H1 (cell line): ENCODE results near the gene ACOT6. TPM values are rescaled to one million over a fixed set of nuclear protein-coding genes. Genes with fewer than 3 reads are reported as not detected.

Source experiments
- CTCF ChIA-PET: fragments of 300-600 bp; sonication (Branson Sonifier 250); formaldehyde crosslinking; loops from one replicate; lab custom pipeline; 2021; ENCODE audit not compliant: partially characterized antibody; lab: Charles Lee
- POLR2A ChIA-PET: fragments of 300-600 bp; sonication (Branson Sonifier 250); formaldehyde crosslinking; loops from one replicate; lab custom pipeline; 2021; ENCODE audit warnings: inconsistent platforms; ENCODE audit not compliant: partially characterized antibody; lab: Charles Lee
- DNase-seq, 2 experiments: peaks; one replicate each; pipeline versions ENCODE4 v3.0.0 to v3.0.0-alpha.2; 2010 to 2022; ENCODE audit warnings: low spot score in 2 of 2, low read depth in 1 of 2, mixed read lengths in 1 of 2
- FAIRE-seq: peaks from 2 replicates; lab custom pipeline; 2011; peaks lifted over from hg19 to GRCh38; lab: Jason Lieb, UNC
- H2AFZ ChIP-seq: 2 replicates; pipeline ENCODE4 v1.8.1; 2012; ENCODE audit warnings: low read length, inconsistent platforms
- H2AK5ac ChIP-seq: 2 replicates; pipeline ENCODE4 v1.6.1; 2013; ENCODE audit warnings: low read depth, low read length
- H2BK120ac ChIP-seq: replicated peaks from 2 replicates; pipeline ENCODE3; 2013; ENCODE audit warnings: low read depth, low read length, inconsistent platforms
- H2BK12ac ChIP-seq: 2 replicates; pipeline ENCODE4 v1.6.1; 2013; ENCODE audit warnings: low read depth, low read length
- H2BK15ac ChIP-seq: 2 replicates; pipeline ENCODE4 v1.6.1; 2013; ENCODE audit warnings: low read length
- H2BK20ac ChIP-seq: 2 replicates; pipeline ENCODE4 v1.6.1; 2013; ENCODE audit warnings: low read length
- H2BK5ac ChIP-seq: 2 replicates; pipeline ENCODE4 v1.6.1; 2013; ENCODE audit warnings: low read depth, low read length
- H3K14ac ChIP-seq: 2 replicates; pipeline ENCODE4 v1.6.1; 2013; ENCODE audit warnings: inconsistent platforms; ENCODE audit not compliant: insufficient read length
- H3K18ac ChIP-seq: 2 replicates; pipeline ENCODE4 v1.6.1; 2013; ENCODE audit warnings: low read length; ENCODE audit errors: extremely low read depth
- H3K23ac ChIP-seq: 2 replicates; pipeline ENCODE4 v1.6.1; 2013; ENCODE audit warnings: inconsistent platforms; ENCODE audit not compliant: insufficient read length
- H3K23me2 ChIP-seq: 2 replicates; pipeline ENCODE4 v1.6.1; 2013; ENCODE audit warnings: low read depth, low read length
- H3K27ac ChIP-seq: 2 replicates; pipeline ENCODE4 v1.6.1; 2011; ENCODE audit warnings: low read depth, low read length, inconsistent platforms
- H3K27me3 ChIP-seq, 4 experiments: replicated peaks in 1 of 4; 1 replicate in 1 of 4; 2 replicates in 3 of 4; pipeline versions ENCODE4 v1.6.1 to v1.8.1; 2011 to 2013; ENCODE audit warnings: low read length in 3 of 4, mild to moderate bottlenecking in 3 of 4, inconsistent platforms in 2 of 4, mixed read lengths in 2 of 4, moderate library complexity in 1 of 4; ENCODE audit not compliant: control insufficient read depth in 3 of 4, insufficient read depth in 3 of 4; ENCODE audit errors: extremely low read depth in 1 of 4
- H3K36me3 ChIP-seq, 4 experiments: 2 replicates each; pipeline versions ENCODE4 v1.6.1 to v1.8.1; 2011 to 2013; ENCODE audit warnings: mild to moderate bottlenecking in 4 of 4, low read length in 3 of 4, moderate library complexity in 2 of 4, control low read depth in 1 of 4, inconsistent platforms in 1 of 4; ENCODE audit not compliant: insufficient read depth in 4 of 4, control insufficient read depth in 2 of 4
- H3K4ac ChIP-seq: replicated peaks from 2 replicates; pipeline ENCODE3; 2013; ENCODE audit warnings: low read length, low read depth, mixed read lengths, inconsistent platforms; ENCODE audit not compliant: insufficient read length
- H3K4me1 ChIP-seq, 4 experiments: replicated peaks in 1 of 4; 1 replicate in 1 of 4; 2 replicates in 3 of 4; pipeline versions ENCODE4 v1.6.1 to v1.8.1; 2011 to 2013; ENCODE audit warnings: low read length in 3 of 4, inconsistent platforms in 2 of 4, mixed read lengths in 1 of 4; ENCODE audit not compliant: insufficient read depth in 4 of 4, control insufficient read depth in 3 of 4
- H3K4me2 ChIP-seq, 2 experiments: 2 replicates each; pipeline versions ENCODE4 v1.6.1 to v1.8.1; 2011 to 2013; ENCODE audit warnings: low read depth in 2 of 2, low read length in 2 of 2, control low read depth in 1 of 2, inconsistent platforms in 1 of 2, mild to moderate bottlenecking in 1 of 2; ENCODE audit not compliant: insufficient read depth in 1 of 2
- H3K4me3 ChIP-seq, 4 experiments: fragments of 200-600, 300-600 bp in 1 of 4; sonication (generic), shearing (Covaris generic), sonication (Bioruptor Twin) in 1 of 4; 2 replicates each; pipeline versions ENCODE4 v1.5.1 to v1.8.1; 2011 to 2016; ENCODE audit warnings: low read length in 4 of 4, low read depth in 3 of 4, control low read depth in 2 of 4, inconsistent platforms in 2 of 4, mild to moderate bottlenecking in 2 of 4, mixed read lengths in 1 of 4, moderate library complexity in 1 of 4; ENCODE audit not compliant: insufficient read depth in 2 of 4; ENCODE audit errors: extremely low read depth in 1 of 4
- H3K56ac ChIP-seq: replicated peaks from 2 replicates; pipeline ENCODE3; 2013; ENCODE audit warnings: low read depth, mild to moderate bottlenecking, mixed read lengths, low read length, inconsistent platforms; ENCODE audit not compliant: insufficient read length
- H3K79me1 ChIP-seq: 2 replicates; pipeline ENCODE4 v1.6.1; 2013; ENCODE audit warnings: low read depth, low read length, control low read depth
- H3K79me2 ChIP-seq, 2 experiments: 2 replicates each; pipeline versions ENCODE4 v1.6.1 to v1.8.1; 2012 to 2013; ENCODE audit warnings: low read length in 2 of 2, mild to moderate bottlenecking in 2 of 2, inconsistent platforms in 1 of 2; ENCODE audit not compliant: insufficient read depth in 2 of 2, control insufficient read depth in 1 of 2
- H3K9ac ChIP-seq, 4 experiments: replicated peaks in 1 of 4; 1 replicate in 1 of 4; 2 replicates in 3 of 4; pipeline versions ENCODE4 v1.6.1 to v1.8.1; 2011 to 2013; ENCODE audit warnings: low read depth in 3 of 4, low read length in 3 of 4, control low read depth in 2 of 4, mild to moderate bottlenecking in 2 of 4, moderate library complexity in 2 of 4, inconsistent platforms in 1 of 4; ENCODE audit errors: extremely low read depth in 1 of 4
- H3K9me3 ChIP-seq, 2 experiments: 2 replicates each; pipeline versions ENCODE4 v1.6.1 to v1.8.1; 2012 to 2013; ENCODE audit warnings: mild to moderate bottlenecking in 2 of 2, moderate library complexity in 2 of 2, control low read depth in 1 of 2, inconsistent platforms in 1 of 2, low read depth in 1 of 2, low read length in 1 of 2, mixed read lengths in 1 of 2; ENCODE audit not compliant: insufficient read depth in 2 of 2
- H4K20me1 ChIP-seq, 2 experiments: replicated peaks in 1 of 2; 2 replicates each; pipeline versions ENCODE3 to v1.8.1; 2011 to 2013; ENCODE audit warnings: inconsistent platforms in 2 of 2, low read length in 2 of 2, mild to moderate bottlenecking in 1 of 2; ENCODE audit not compliant: insufficient read depth in 2 of 2, control insufficient read depth in 1 of 2
- H4K5ac ChIP-seq: 2 replicates; pipeline ENCODE4 v1.6.1; 2013; ENCODE audit warnings: low read length, low read depth, mixed read lengths, inconsistent platforms; ENCODE audit not compliant: insufficient read length
- H4K8ac ChIP-seq: 2 replicates; pipeline ENCODE4 v1.8.0; 2013; ENCODE audit warnings: mild to moderate bottlenecking, moderate library complexity, low read length, inconsistent platforms; ENCODE audit not compliant: insufficient read depth; ENCODE audit errors: extremely low read depth
- H4K91ac ChIP-seq: replicated peaks from 2 replicates; pipeline ENCODE3; 2013; ENCODE audit warnings: low read length, mixed read lengths, inconsistent platforms; ENCODE audit not compliant: insufficient read length
- ASH2L ChIP-seq: fragments of 200-600, 300-600 bp; sonication (generic); IDR thresholded peaks from one replicate; pipeline ENCODE4 v1.7.1; 2017; ENCODE audit warnings: low read length
- JUND ChIP-seq: IDR thresholded peaks from 2 replicates; pipeline ENCODE4 v1.6.1; 2011; ENCODE audit warnings: mild to moderate bottlenecking, improper control_type of control experiment, low read length
- KDM4A ChIP-seq: IDR thresholded peaks from one replicate; pipeline ENCODE4 v1.7.1; 2012; ENCODE audit warnings: low read depth, mild to moderate bottlenecking, moderate library complexity, low read length, inconsistent platforms; ENCODE audit not compliant: severe bottlenecking
- RAD21 ChIP-seq, 2 experiments: IDR thresholded peaks in 1 of 2; conservative IDR thresholded peaks in 1 of 2; 2 replicates each; pipeline ENCODE4 v1.6.1; 2011; ENCODE audit warnings: low read depth in 2 of 2, low read length in 2 of 2, improper control_type of control experiment in 1 of 2, inconsistent platforms in 1 of 2, mild to moderate bottlenecking in 1 of 2, moderate library complexity in 1 of 2
- RBBP5 ChIP-seq: IDR thresholded peaks from 2 replicates; pipeline ENCODE4 v1.7.1; 2012; ENCODE audit warnings: low read depth, mild to moderate bottlenecking, inconsistent platforms, low read length, moderate library complexity, borderline replicate concordance
- WGBS, 2 experiments: shearing (Covaris generic) in 1 of 2; methylation state at CpG; one replicate each; pipeline versions ENCODE4 v1.1.6 to v1.1.7; 2013 to 2015; ENCODE audit warnings: low lambda C conversion rate in 2 of 2, mixed read lengths in 2 of 2, inconsistent platforms in 1 of 2, low coverage in 1 of 2, missing lambda C conversion rate in 1 of 2; ENCODE audit not compliant: insufficient replicate concordance in 2 of 2, insufficient coverage in 1 of 2, insufficient read length in 1 of 2; ENCODE audit errors: extremely low coverage in 1 of 2, missing lambda C conversion rate in 1 of 2; 5-methylcytosine and 5-hydroxymethylcytosine counted together
- polyA plus RNA-seq, 7 experiments: library from polyadenylated mRNA; depleted of rRNA in 3 of 7; stranded (reverse) in 5 of 7; unstranded in 2 of 7; fragments of >200 nt in 5 of 7; fragments of 200-250 nt in 2 of 7; gene quantifications; 1 replicate in 5 of 7; 2 replicates in 1 of 7; 4 replicates in 1 of 7; pipeline versions ENCODE4 v1.2.1 to v1.2.3, GENCODE V29; 2011 to 2013; ENCODE audit warnings: missing spikeins in 2 of 7, mixed read lengths in 2 of 7
- total RNA-seq: library from RNA; stranded (reverse); fragmentation: NEBNext Ultra II Directional; extraction: Animal tissue kit (Norgen Biotek cat#: 25700); gene quantifications from 2 replicates; pipeline ENCODE4 v1.2.1, GENCODE V29; 2021
- TF ChIP-seq, protein P1 (sequence below), 3 experiments: IDR thresholded peaks; 1 replicate in 2 of 3; 2 replicates in 1 of 3; pipeline versions ENCODE4 v1.5.1 to v1.6.1; 2011; ENCODE audit warnings: low read length in 3 of 3, mild to moderate bottlenecking in 3 of 3, inconsistent platforms in 2 of 3, low read depth in 1 of 3, moderate library complexity in 1 of 3; ENCODE audit not compliant: insufficient read depth in 1 of 3; ENCODE audit errors: control extremely low read depth in 1 of 3

ACOT6 gene
- total and polyA plus RNA-seq, 2 of the 8 experiments (the other 6 are each of a cell fraction or from before 2014, with no cell fraction given), result not detected

DNA sequence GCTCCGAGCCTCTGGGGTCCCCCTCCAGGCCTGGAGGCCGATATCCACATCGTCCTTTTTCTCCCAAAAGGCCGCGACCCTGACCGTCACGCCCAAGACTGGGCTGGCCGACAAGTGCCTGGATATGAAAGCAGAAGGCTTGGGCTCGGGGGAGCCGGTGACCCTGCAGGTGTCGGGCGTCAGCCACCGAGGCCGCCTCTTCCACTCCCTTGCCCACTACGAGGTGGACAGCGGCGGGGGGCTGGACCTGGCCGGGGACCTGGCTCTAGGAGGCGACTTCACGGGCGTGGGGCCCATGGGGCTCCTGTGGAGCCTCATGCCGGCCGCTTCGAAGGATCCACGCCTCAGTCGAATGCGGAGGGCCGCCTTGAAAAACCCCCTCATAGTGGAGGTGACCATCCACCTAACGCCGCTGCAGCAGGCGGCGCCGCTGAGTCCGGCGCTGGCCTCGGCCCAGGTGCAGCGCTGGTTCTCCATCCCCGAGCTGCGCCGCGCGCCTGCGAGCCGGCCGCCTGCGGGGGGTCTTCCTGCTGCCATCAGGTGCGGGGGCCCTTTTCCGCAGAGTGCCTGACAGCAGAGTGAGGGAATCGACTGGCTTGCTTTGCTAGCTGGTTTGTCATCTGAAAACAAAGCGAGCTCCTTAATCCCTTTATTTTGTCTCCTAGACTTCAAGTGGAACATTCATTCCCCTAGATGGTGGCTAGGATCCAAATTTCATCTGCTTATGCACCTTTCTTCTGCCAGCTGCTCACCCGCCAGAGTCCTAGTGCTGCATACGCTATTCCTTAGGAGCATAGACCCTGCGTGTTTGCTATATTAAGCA, 21.9 kb downstream of the ACOT6 start:
- H4K5ac ChIP-seq, result peak overlapping the region; percentile 7
- peak overlapping the region; percentile 77 for H2BK120ac ChIP-seq
- peak overlapping the region; percentile 31 to 65 (median 58) for H3K4me3 ChIP-seq
- 6% methylated on average over 52 of the region's 53 CpGs; no CpG with 5 or more reads in 1 of the 2 experiments for WGBS, 2 experiments
- peaks cover 0 to 5% (median 1%) of the 10 kb centered on the region in 4 experiments; a peak in 4 of 7 replicates for H3K4me1 ChIP-seq
- H3K23me2 ChIP-seq, result peaks cover 7% of the 10 kb centered on the region; the same call in 1 of the 2 replicates
- peak overlapping the region; percentile 84; the same call in 1 of the 2 replicates for H2BK12ac ChIP-seq
- no peaks in the 10 kb centered on the region for H4K20me1 ChIP-seq
- no peaks in the 10 kb centered on the region for H3K36me3 ChIP-seq
- H3K27me3 ChIP-seq, result no peaks in the 10 kb centered on the region
- no peaks in the 10 kb centered on the region for H3K79me2 ChIP-seq
- peak overlapping the region; percentile 86 for H3K56ac ChIP-seq
- H2BK15ac ChIP-seq, result peak overlapping the region; percentile 61; the same call in 1 of the 2 replicates
- peak overlapping the region; percentile 81 for H3K18ac ChIP-seq
- no peak overlapping the region; the same call in 1 of the 2 replicates for H3K27ac ChIP-seq
- no peak overlapping the region for H3K14ac ChIP-seq
- H3K4ac ChIP-seq, result no peak overlapping the region
- peak overlapping the region; percentile 84 for H4K8ac ChIP-seq
- H3K9ac ChIP-seq, result peak overlapping the region in 3 of 4 experiments; percentile 40 to 58 (median 45); a peak in 5 of 7 replicates
- POLR2A ChIA-PET, result interaction anchor here (0.6 to 1.1 kb wide), 6 partner anchors 8 to 104 kb away, joined by 3 to 4 read pairs (median 3); partner anchors contain the start of genes ACOT2 and DNAL1
- H2BK5ac ChIP-seq, result peak overlapping the region; percentile 86; the same call in 1 of the 2 replicates
- no peaks in the 10 kb centered on the region for H3K9me3 ChIP-seq
- no peaks in the 10 kb centered on the region for H3K79me1 ChIP-seq
- peak overlapping the region; percentile 97 for H4K91ac ChIP-seq
- no peak overlapping the region for H2AK5ac ChIP-seq
- CTCF ChIA-PET, result interaction anchor here (0.6 to 6.5 kb wide), 20 partner anchors 12 to 674 kb away, joined by 3 to 52 read pairs (median 4); partner anchors contain the start of genes ACOT2 and ACOT6
- DNase-seq, result peak; percentile 66 to 93
- FAIRE-seq, result peak; percentile 36
- H3K4me2 ChIP-seq, result peak overlapping the region; percentile 68 to 83
- H2BK20ac ChIP-seq, result peak overlapping the region; percentile 62; the same call in 1 of the 2 replicates
- H3K23ac ChIP-seq, result no peak overlapping the region
- H2AFZ ChIP-seq, result peak overlapping the region; percentile 45; the same call in 1 of the 2 replicates
- TF ChIP-seq KDM4A, result peak; percentile 76
- TF ChIP-seq RAD21 (IDR thresholded peaks at IDR 0.05 in 1 of 2, conservative IDR thresholded peaks at IDR 0.05 in 1 of 2; ENCODE audit: low read depth in 2 of 2, low read length in 2 of 2), result peak; percentile 44 to 56
- TF ChIP-seq RBBP5, result peak; percentile 77; the same call in 1 of the 2 replicates
- TF ChIP-seq JUND, result no peak
- TF ChIP-seq ASH2L, result peak; percentile 64
- TF ChIP-seq, protein P1, sequence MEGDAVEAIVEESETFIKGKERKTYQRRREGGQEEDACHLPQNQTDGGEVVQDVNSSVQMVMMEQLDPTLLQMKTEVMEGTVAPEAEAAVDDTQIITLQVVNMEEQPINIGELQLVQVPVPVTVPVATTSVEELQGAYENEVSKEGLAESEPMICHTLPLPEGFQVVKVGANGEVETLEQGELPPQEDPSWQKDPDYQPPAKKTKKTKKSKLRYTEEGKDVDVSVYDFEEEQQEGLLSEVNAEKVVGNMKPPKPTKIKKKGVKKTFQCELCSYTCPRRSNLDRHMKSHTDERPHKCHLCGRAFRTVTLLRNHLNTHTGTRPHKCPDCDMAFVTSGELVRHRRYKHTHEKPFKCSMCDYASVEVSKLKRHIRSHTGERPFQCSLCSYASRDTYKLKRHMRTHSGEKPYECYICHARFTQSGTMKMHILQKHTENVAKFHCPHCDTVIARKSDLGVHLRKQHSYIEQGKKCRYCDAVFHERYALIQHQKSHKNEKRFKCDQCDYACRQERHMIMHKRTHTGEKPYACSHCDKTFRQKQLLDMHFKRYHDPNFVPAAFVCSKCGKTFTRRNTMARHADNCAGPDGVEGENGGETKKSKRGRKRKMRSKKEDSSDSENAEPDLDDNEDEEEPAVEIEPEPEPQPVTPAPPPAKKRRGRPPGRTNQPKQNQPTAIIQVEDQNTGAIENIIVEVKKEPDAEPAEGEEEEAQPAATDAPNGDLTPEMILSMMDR (IDR thresholded peaks at IDR 0.05; ENCODE audit: control extremely low read depth in 1 of 3, insufficient read depth in 1 of 3, low read depth in 1 of 3, low read length in 3 of 3), result peak; percentile 52 to 63 (median 54)
